Measurements from ENCODE around the gene MARCO. TPM values are rescaled to one million over a fixed set of nuclear protein-coding genes. Genes with fewer than 3 reads are reported as not detected.

Gene MARCO
- total RNA-seq, 1 donor from 2014 or later = 7.0 TPM

- Histone ChIP-seq H3K9me3 (replicated peaks) (no peaks in the 10 kb centered on the region), H3K36me3 (no peaks in the 10 kb centered on the region), H3K4me1 (no peaks in the 10 kb centered on the region), H3K4me3 (no peak overlapping the region), H3K27ac (replicated peaks) (no peak overlapping the region), H3K27me3 (ENCODE audit: low read depth) (peaks cover 70% of the 10 kb centered on the region)
- TF ChIP-seq, protein P1, sequence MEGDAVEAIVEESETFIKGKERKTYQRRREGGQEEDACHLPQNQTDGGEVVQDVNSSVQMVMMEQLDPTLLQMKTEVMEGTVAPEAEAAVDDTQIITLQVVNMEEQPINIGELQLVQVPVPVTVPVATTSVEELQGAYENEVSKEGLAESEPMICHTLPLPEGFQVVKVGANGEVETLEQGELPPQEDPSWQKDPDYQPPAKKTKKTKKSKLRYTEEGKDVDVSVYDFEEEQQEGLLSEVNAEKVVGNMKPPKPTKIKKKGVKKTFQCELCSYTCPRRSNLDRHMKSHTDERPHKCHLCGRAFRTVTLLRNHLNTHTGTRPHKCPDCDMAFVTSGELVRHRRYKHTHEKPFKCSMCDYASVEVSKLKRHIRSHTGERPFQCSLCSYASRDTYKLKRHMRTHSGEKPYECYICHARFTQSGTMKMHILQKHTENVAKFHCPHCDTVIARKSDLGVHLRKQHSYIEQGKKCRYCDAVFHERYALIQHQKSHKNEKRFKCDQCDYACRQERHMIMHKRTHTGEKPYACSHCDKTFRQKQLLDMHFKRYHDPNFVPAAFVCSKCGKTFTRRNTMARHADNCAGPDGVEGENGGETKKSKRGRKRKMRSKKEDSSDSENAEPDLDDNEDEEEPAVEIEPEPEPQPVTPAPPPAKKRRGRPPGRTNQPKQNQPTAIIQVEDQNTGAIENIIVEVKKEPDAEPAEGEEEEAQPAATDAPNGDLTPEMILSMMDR (IDR thresholded peaks at IDR 0.05; ENCODE audit: borderline replicate concordance) = no peak
- intact Hi-C loops (cut with micrococcal nuclease) = no loop called here
- no peak for DNase-seq
These were observed 40.0 kb downstream of the MARCO start for GRCh38 chr2:118982039-118982438.

- intact Hi-C loops (cut with micrococcal nuclease) = no loop called here
- Histone ChIP-seq H3K9me3 (replicated peaks) (no peaks in the 10 kb centered on the region), H3K36me3 (no peaks in the 10 kb centered on the region), H3K4me1 (no peaks in the 10 kb centered on the region), H3K27me3 (ENCODE audit: low read depth) (peaks cover 70% of the 10 kb centered on the region), H3K27ac (replicated peaks) (no peak overlapping the region), H3K4me3 (no peak overlapping the region)
- DNase-seq = no peak
- TF ChIP-seq, protein P1 (IDR thresholded peaks at IDR 0.05; ENCODE audit: borderline replicate concordance) = no peak
These were observed 41.1 kb downstream of the MARCO start for GRCh38 chr2:118983133-118983532.

DNA sequence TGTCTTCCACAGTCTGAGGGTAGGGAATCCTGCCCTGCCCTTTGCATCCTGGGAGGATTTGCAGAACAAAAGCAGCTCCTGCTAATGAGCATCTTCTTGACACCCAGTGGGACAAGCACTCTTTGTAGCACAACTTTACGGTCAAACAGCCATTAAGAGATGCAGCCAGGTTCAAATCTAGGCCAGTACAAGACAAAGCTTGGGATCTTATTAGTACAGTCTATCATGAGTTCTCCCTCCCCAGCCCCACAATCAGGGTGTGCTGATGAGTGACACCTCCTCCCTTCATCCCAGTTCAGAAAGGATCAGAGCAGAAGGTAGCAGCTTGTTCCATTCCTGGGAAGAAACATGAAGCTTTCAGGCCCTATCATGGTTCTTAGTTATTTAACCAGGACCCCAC is 41.9 kb downstream of the MARCO start:
- Histone ChIP-seq H3K36me3 (no peaks in the 10 kb centered on the region), H3K4me3 (no peak overlapping the region), H3K4me1 (no peaks in the 10 kb centered on the region), H3K27me3 (ENCODE audit: low read depth) (peaks cover 70% of the 10 kb centered on the region), H3K9me3 (replicated peaks) (no peaks in the 10 kb centered on the region), H3K27ac (replicated peaks) (no peak overlapping the region)
- intact Hi-C loops (cut with micrococcal nuclease) = no loop called here
- DNase-seq = no peak
- TF ChIP-seq, protein P1 (IDR thresholded peaks at IDR 0.05; ENCODE audit: borderline replicate concordance) = no peak

GRCh38 chr2:118986738-118987137 is 44.7 kb downstream of the MARCO start:
- peaks cover 84% of the 10 kb centered on the region for H3K27me3 ChIP-seq (ENCODE audit: low read depth)
- TF ChIP-seq, protein P1 (IDR thresholded peaks at IDR 0.05; ENCODE audit: borderline replicate concordance) = no peak
- no peak overlapping the region for H3K27ac ChIP-seq (replicated peaks)
- H3K9me3 ChIP-seq (replicated peaks) = no peaks in the 10 kb centered on the region
- intact Hi-C loops (cut with micrococcal nuclease) = no loop called here
- no peak overlapping the region for H3K4me3 ChIP-seq
- no peaks in the 10 kb centered on the region for H3K4me1 ChIP-seq
- no peak for DNase-seq
- H3K36me3 ChIP-seq = no peaks in the 10 kb centered on the region

DNA sequence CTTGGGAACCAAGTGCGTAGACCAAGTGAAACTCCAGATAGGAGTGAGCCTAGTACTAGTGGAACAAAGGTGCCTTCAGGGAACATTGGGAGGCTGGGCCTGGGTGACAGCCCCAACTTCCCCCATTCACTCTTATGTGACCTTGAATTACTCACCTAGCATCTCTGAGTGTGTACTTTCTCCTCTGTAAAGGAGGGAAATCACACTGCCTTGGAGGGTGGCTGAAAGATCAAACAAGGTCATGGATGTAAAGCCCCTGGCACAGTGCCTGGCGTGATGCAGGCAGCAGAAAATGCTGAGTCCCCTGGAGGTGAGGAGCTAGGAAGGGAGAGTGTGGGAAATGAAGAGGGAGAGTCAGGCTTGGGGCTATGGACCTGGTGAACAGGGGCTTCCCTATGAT is 45.9 kb downstream of the MARCO start:
- Histone ChIP-seq H3K27ac (replicated peaks) (no peak overlapping the region), H3K9me3 (replicated peaks) (no peaks in the 10 kb centered on the region), H3K4me1 (no peaks in the 10 kb centered on the region), H3K36me3 (no peaks in the 10 kb centered on the region), H3K27me3 (ENCODE audit: low read depth) (peaks cover 82% of the 10 kb centered on the region), H3K4me3 (no peak overlapping the region)
- no peak for DNase-seq
- intact Hi-C loops (cut with micrococcal nuclease) = no loop called here
- TF ChIP-seq, protein P1 (IDR thresholded peaks at IDR 0.05; ENCODE audit: borderline replicate concordance) = no peak

- no peak overlapping the region for H3K27ac ChIP-seq (replicated peaks)
- H3K36me3 ChIP-seq = no peaks in the 10 kb centered on the region
- intact Hi-C loops (cut with micrococcal nuclease) = no loop called here
- no peaks in the 10 kb centered on the region for H3K9me3 ChIP-seq (replicated peaks)
- TF ChIP-seq, protein P1 (IDR thresholded peaks at IDR 0.05; ENCODE audit: borderline replicate concordance) = no peak
- DNase-seq = no peak
- H3K4me1 ChIP-seq = no peaks in the 10 kb centered on the region
- H3K27me3 ChIP-seq (ENCODE audit: low read depth) = peaks cover 82% of the 10 kb centered on the region
- H3K4me3 ChIP-seq = no peak overlapping the region
These were observed 46.7 kb downstream of the MARCO start for GRCh38 chr2:118988706-118989105.

All from left ventricle myocardium inferior (tissue), 1 donor.